Spleen (tissue), 7 donors: Measurements from ENCODE around the gene MTG2.

Source experiments
- CTCF ChIP-seq, 11 experiments: fragments of 200-600 bp in 7 of 11; fragments of 450-650 bp in 4 of 11; sonication (generic) in 4 of 11; IDR thresholded peaks in 8 of 11; conservative IDR thresholded peaks in 3 of 11; 1 replicate in 7 of 11; 2 replicates in 4 of 11; pipeline versions ENCODE4 v1.4.0 to v1.8.0; 2016 to 2021; ENCODE audit warnings: antibody characterized with exemption in 11 of 11, inconsistent platforms in 4 of 11, mild to moderate bottlenecking in 1 of 11
- POLR2AphosphoS5 ChIP-seq, 3 donors: sonication (generic); formaldehyde crosslinking; IDR thresholded peaks; one replicate each; pipeline ENCODE4 v1.5.1; 2017; ENCODE audit warnings: antibody characterized with exemption in 3 of 3
- donor health status: DM: no; HTN: no; CAD: no; lungs with moderate emphysema.
- donor health status: DM: no; HTN: no; CAD: no.
- donor health status: DM: no; HTN: no; CAD: no.

- TF ChIP-seq CTCF (IDR thresholded peaks at IDR 0.05 in 8 of 11, conservative IDR thresholded peaks at IDR 0.05 in 3 of 11) (no peak), POLR2AphosphoS5 (IDR thresholded peaks at IDR 0.05) (no peak)
Measured at GRCh38 chr20:62147528-62147927, 35.3 kb upstream of the MTG2 start.
